Left ventricle myocardium inferior (tissue), 1 donor: Measurements from ENCODE around the gene PRKACA. TPM values are rescaled to one million over a fixed set of nuclear protein-coding genes. Genes with fewer than 3 reads are reported as not detected.

Experiments
- DNase-seq: peaks from one replicate; pipeline ENCODE4 v3.0.0-alpha.2; 2020
- H3K27ac ChIP-seq: fragments of 200-600 bp; replicated peaks from 2 replicates; pipeline ENCODE4 v1.8.0; 2021
- H3K27me3 ChIP-seq: fragments of 200-600 bp; 2 replicates; pipeline ENCODE4 v1.8.0; 2021; ENCODE audit warnings: low read depth
- H3K36me3 ChIP-seq: fragments of 200-600 bp; 2 replicates; pipeline ENCODE4 v1.8.0; 2021
- H3K4me1 ChIP-seq: fragments of 200-600 bp; 2 replicates; pipeline ENCODE4 v1.8.0; 2021
- H3K4me3 ChIP-seq: fragments of 200-600 bp; 2 replicates; pipeline ENCODE4 v1.8.0; 2021; ENCODE audit warnings: mild to moderate bottlenecking, moderate library complexity
- H3K9me3 ChIP-seq: fragments of 200-600 bp; replicated peaks from 2 replicates; pipeline ENCODE4 v1.8.0; 2021
- intact Hi-C: fragments of 100-400 bp; cut with micrococcal nuclease; formaldehyde crosslinking; loops from one replicate; pipeline ENCODE4 v1.11.0; 2022
- total RNA-seq: library from RNA; stranded (reverse); fragmentation: NEBNext Ultra II Directional; extraction: Animal tissue kit (Norgen Biotek cat#: 25700); gene quantifications from one replicate; pipeline ENCODE4 v1.2.1, GENCODE V29; 2021
- TF ChIP-seq, protein P1 (sequence below): fragments of 200-600 bp; IDR thresholded peaks from 2 replicates; pipeline ENCODE4 v1.8.0; 2021; ENCODE audit warnings: antibody characterized with exemption, mild to moderate bottlenecking, borderline replicate concordance
- donor health status: DM: no; HTN: yes; CAD: no; lungs with severe emphysema.

Gene PRKACA
- total RNA-seq, 1 donor from 2014 or later, result 465 TPM

DNA sequence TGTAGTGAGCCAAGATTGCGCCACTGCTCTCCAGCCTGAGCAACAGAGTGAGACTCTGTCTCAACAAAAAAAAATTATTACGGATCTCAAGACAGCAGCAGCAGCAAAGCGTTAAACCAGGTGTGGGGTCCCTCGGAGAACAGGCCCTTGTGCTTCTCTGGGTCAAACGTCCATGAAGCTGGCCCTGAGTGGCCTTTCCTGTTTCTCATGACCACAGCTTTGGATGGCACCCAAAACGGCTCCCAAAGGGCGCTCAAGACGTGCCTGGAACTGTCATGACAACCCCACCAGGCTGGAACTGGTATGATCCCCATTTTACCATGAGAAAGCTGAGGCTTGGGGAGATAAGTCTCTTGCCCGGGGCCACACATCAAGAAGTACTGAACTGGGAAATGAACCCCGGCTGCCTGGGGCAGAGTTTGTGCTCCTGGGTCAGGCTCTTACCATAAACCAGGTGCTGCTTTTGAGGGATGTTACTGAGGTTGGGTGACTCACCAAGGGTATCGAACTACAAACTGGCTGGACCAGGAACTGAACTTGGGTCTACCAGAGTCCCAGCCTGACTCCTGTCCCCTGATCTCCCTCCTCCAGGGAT is 15.4 kb downstream of the PRKACA start:
- peaks cover 32% of the 10 kb centered on the region for H3K4me1 ChIP-seq
- H3K27ac ChIP-seq, result peak overlapping the region; percentile 60
- no peak for DNase-seq
- H3K36me3 ChIP-seq, result peaks cover 96% of the 10 kb centered on the region
- no peak overlapping the region for H3K4me3 ChIP-seq
- no peaks in the 10 kb centered on the region for H3K9me3 ChIP-seq
- intact Hi-C loops, result no loop called here
- TF ChIP-seq, protein P1, sequence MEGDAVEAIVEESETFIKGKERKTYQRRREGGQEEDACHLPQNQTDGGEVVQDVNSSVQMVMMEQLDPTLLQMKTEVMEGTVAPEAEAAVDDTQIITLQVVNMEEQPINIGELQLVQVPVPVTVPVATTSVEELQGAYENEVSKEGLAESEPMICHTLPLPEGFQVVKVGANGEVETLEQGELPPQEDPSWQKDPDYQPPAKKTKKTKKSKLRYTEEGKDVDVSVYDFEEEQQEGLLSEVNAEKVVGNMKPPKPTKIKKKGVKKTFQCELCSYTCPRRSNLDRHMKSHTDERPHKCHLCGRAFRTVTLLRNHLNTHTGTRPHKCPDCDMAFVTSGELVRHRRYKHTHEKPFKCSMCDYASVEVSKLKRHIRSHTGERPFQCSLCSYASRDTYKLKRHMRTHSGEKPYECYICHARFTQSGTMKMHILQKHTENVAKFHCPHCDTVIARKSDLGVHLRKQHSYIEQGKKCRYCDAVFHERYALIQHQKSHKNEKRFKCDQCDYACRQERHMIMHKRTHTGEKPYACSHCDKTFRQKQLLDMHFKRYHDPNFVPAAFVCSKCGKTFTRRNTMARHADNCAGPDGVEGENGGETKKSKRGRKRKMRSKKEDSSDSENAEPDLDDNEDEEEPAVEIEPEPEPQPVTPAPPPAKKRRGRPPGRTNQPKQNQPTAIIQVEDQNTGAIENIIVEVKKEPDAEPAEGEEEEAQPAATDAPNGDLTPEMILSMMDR, result no peak
- no peaks in the 10 kb centered on the region for H3K27me3 ChIP-seq

DNA sequence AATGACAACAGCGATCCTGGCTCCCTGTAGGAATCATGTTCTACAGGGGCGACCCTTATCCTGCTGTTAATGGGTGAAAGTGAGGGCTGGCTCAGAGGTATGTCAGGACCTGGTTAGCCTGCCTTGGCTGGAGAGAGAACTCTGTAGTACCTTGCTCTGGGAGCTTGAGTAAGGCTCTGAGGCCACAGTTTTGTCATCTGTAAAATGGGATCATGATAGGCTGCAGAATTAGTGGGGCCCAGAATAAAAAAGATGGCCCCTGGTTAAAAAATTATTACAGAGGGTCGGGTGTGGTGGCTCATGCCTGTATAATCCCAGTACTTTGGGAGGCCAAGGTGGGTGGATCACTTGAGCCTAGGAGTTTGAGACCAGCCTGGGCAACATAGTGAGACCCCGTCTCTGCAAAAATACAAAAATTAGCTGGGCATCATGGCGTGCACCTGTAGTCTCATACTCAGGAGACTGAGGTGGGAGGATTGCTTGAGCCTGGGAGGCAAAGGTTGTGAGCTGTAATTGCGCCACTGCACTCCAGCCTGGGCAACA is 16.5 kb downstream of the PRKACA start:
- TF ChIP-seq, protein P1, result no peak
- Histone ChIP-seq H3K9me3 (no peaks in the 10 kb centered on the region), H3K27me3 (no peaks in the 10 kb centered on the region), H3K4me3 (no peak overlapping the region), H3K27ac (peak overlapping the region; percentile 60), H3K36me3 (peaks cover 100% of the 10 kb centered on the region), H3K4me1 (peaks cover 24% of the 10 kb centered on the region)
- DNase-seq, result no peak
- intact Hi-C loops, result no loop called here

DNA sequence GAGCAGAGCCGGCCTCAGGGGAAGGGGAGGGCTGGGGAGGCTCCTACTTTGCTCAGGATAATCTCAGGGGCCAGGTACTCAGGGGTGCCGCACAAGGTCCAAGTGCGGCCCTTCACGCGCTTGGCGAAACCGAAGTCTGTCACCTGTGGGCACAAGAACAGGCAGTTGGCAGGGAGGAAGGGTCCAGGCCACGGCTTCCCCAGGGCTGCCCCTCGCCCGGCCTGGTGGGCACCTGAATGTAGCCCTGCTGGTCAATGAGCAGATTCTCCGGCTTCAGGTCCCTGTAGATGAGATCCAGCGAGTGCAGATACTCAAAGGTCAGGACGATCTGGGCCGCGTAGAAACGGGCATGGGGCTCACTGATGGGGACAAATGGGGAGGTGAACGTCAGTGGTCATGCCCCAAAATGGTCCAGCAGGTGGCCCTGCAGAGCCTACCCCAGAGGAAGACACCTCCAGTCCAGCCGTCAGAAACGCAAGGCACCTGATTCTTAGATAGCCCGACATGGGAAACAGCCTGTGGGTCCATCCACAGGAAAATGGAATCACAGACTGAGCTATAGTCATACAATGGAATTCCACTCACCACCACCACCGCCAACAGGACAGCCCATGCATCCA is 19.9 kb downstream of the PRKACA start:
- H3K27ac ChIP-seq, result no peak overlapping the region

DNA sequence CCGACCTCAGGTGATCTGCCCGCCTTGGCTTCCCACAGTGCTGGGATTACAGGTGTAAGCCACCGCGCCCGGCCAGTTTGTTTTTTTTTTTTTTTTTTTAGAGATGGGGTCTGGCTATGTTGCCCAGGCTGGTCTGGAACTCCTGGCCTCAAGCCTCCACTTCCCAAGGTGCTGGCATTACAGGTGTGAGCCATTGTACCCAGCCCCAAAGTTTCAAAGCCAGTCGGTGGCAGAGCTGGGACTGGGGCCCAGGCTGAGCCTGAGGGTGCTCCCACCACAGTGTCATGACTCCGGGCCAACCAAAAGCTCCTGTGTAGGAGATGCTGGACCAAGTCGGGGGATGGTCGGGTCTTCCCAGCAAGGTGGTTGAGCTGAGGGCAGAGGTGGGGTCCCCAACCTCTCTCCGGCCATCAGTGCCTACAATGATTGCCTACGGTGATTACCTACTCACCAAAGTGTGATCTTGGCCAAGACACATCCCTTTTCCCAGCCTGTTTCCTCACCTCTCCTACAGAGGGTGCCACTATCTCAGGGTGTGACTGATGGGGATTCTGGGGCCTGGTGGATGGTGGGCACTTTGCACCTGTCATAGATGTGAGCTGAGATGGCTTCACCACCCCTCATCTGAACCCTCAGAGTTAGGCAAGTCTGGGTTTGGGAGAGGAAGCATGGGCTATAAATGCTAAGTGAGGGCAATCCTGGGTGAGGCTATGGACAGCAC is 21.1 kb downstream of the PRKACA start:
- Histone ChIP-seq H3K27me3 (no peaks in the 10 kb centered on the region), H3K4me3 (no peak overlapping the region), H3K36me3 (peaks cover 67% of the 10 kb centered on the region), H3K4me1 (peaks cover 7% of the 10 kb centered on the region), H3K9me3 (peaks cover 12% of the 10 kb centered on the region), H3K27ac (no peak overlapping the region)
- intact Hi-C loops, result no loop called here
- TF ChIP-seq, protein P1, result no peak
- no peak for DNase-seq

More for the DNA sequence above, 19.9 kb downstream of the PRKACA start:
- DNase-seq, result no peak
- Histone ChIP-seq H3K9me3 (peaks cover 12% of the 10 kb centered on the region), H3K4me1 (peaks cover 12% of the 10 kb centered on the region), H3K36me3 (peaks cover 79% of the 10 kb centered on the region), H3K4me3 (no peak overlapping the region), H3K27me3 (no peaks in the 10 kb centered on the region)
- intact Hi-C loops, result no loop called here
- TF ChIP-seq, protein P1, result peak; percentile 46

DNA sequence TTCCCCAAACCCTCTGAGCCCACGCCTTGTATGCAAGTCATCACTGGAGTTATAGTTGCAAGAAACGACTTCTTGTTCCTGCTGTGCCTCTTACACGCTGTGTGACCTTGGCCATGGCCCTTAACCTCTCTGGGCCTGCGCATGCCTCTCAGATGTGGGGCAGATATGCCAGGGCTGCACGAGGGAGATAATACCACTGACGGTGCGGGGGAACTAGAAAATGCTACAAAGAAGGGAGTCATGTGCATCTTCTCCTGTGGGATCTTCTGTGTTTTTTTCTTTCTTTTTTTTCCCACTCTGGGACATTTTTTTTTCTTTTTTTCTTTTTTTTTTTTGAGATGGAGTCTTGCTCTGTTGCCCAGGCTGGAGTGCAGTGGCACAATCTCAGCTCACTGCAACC is 22.7 kb downstream of the PRKACA start:
- TF ChIP-seq, protein P1, result no peak
- H3K4me1 ChIP-seq, result peaks cover 11% of the 10 kb centered on the region
- no peaks in the 10 kb centered on the region for H3K27me3 ChIP-seq
- peaks cover 12% of the 10 kb centered on the region for H3K9me3 ChIP-seq
- H3K27ac ChIP-seq, result no peak overlapping the region
- intact Hi-C loops, result no loop called here
- H3K36me3 ChIP-seq, result peaks cover 51% of the 10 kb centered on the region
- no peak overlapping the region for H3K4me3 ChIP-seq
- no peak for DNase-seq
